GM18870 (cell line): ENCODE measurements around the gene KRTCAP3.
"Not testable (repeated sequence)": the region's sequence is repeated elsewhere in the genome, so short reads cannot be mapped to it uniquely, and the experiment has no call there.

Experiments used
- ATAC-seq: cut with Tn5 transposase; IDR thresholded peaks from one replicate; pipeline ENCODE4 v1.9.1; 2021; ENCODE audit warnings: moderate library complexity; ENCODE audit not compliant: unreplicated experiment

KRTCAP3 gene, protein sequence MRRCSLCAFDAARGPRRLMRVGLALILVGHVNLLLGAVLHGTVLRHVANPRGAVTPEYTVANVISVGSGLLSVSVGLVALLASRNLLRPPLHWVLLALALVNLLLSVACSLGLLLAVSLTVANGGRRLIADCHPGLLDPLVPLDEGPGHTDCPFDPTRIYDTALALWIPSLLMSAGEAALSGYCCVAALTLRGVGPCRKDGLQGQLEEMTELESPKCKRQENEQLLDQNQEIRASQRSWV

DNA sequence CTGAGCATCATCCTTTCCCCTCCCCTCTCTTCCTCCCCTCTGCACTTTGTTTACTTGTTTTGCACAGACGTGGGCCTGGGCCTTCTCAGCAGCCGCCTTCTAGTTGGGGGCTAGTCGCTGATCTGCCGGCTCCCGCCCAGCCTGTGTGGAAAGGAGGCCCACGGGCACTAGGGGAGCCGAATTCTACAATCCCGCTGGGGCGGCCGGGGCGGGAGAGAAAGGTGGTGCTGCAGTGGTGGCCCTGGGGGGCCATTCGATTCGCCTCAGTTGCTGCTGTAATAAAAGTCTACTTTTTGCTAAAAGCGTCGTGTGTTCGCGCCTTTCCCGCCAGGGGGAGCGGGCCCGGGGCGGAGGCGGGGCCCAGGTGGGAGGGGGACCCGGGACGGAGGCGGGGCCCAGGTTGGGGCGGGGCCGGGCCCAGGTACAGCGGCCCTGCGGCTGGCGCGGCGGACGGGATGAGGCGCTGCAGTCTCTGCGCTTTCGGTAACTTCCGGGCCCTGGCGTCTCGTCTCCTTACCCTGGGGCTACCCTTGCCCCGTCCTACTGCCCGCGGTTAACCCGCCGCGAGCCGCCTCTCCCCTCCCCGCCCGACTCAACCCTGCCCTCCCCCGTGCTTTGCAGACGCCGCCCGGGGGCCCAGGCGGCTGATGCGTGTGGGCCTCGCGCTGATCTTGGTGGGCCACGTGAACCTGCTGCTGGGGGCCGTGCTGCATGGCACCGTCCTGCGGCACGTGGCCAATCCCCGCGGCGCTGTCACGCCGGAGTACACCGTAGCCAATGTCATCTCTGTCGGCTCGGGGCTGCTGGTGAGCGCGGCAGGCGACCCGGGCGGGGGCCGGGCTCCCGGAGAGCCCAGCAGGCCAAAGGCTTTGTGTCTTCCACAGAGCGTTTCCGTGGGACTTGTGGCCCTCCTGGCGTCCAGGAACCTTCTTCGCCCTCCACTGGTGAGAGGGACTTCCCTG is at the start of gene KRTCAP3:
TSS of gene KRTCAP3 (plus strand) at position 424 of the 962 bp plus-strand sequence. CDS start at position 456, 32 bp downstream.
- no peak for ATAC-seq

DNA sequence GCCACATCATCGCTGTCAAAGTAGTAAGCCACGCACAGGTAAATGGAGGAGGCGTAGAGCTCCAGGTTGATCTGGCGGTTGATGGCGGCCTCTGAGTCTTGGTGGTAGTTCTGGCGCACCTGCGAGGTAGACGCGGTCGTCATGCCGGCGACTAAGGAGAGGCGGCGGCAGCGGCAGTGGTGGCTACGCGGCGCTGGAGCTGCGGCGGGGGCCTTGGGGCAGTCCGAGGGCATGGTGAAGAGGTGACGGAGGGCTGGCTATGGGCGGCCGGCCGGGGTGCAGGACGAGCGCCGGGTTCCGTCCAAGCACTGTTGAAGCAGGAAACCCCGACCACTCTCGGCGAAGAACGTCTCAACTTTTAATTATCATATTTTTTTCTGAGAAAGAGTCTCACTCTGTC is 49.0 kb upstream of the KRTCAP3 start:
- no peak for ATAC-seq

DNA sequence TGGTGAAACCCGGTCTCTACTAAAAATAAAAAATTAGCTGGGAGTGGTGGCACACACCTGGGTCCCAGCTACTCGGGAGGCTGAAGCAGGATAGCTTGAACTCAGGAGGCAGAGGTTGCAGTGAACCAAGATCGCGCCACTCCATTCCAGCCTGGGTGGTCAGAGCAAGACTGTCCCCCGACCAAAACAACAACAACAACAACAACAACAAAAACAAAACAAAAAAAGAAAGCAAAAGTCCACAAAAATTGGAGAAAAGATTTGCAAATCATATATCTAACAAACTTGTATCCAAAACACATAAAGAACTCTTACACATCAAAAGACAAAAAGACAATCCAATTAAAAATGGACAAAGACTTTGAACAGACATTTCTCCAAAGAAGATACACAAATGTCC is 43.2 kb upstream of the KRTCAP3 start:
- ATAC-seq = no peak

DNA sequence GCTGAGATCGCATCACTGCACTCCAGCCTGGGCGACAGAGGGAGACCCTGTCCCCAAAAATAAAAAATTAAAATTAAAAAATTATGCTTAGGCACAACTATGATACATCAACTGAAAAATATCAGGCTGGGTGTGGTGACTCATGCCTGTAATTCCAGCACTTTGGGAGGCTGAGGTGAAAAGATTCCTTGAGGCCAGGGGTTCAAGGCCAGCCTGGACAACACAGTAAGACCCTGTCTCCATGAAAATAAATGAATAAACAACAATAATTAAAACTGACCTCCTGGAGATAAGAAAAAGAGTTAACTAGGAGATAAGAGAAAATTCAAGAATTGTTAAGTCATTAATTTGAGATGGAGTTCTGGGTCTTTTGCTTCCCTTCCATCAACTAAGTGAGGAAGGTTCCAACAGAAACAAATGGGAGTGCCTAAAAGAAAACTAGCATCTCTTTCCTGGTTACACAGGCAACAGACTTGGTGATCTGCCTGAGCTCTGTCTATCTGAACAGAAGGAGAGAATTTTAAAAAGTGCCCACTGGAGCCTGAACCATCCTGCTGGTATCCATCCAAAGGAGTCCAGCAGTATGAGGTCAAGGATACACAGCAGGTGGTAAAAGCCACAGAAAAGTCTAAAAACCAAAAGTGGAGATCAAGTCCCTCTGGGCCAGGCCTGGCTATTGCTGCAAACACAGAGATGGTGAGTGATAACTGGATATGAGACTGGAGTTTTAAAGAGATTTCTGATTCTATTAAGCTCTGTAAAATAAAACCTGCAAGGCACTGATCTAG is 41.6 kb upstream of the KRTCAP3 start:
- no peak for ATAC-seq

DNA sequence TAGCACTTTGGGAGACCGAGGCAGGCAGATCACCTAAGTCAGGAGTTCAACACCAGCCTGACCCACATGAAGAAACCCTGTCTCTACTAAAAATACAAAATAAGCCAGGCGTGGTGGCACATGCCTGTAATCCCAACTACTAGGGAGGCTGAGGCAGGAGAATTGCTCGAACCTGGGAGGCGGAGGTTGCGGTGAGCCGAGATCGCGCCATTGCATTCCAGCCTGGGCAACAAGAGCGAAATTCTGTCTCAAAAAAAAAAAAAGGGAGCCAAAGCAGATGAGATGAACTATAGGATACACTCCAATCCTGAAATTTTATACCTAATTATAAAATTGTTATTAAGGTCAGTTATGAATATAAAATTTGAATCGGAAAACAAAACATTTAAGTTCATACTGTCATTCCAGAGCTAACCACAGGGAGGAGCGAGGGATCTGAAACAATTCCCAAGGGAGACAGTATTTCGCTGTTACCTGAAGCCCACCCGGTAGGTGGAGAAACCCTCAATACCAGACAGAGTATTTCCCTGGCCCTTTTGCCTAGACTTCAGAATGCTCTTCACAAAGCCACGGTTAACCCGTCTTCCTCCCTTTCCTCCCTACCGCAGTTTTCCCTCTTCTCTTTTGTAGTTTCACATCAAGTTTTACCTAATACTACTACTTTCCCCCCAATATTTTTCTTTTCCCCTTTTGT is 34.2 kb upstream of the KRTCAP3 start:
- ATAC-seq = no peak

DNA sequence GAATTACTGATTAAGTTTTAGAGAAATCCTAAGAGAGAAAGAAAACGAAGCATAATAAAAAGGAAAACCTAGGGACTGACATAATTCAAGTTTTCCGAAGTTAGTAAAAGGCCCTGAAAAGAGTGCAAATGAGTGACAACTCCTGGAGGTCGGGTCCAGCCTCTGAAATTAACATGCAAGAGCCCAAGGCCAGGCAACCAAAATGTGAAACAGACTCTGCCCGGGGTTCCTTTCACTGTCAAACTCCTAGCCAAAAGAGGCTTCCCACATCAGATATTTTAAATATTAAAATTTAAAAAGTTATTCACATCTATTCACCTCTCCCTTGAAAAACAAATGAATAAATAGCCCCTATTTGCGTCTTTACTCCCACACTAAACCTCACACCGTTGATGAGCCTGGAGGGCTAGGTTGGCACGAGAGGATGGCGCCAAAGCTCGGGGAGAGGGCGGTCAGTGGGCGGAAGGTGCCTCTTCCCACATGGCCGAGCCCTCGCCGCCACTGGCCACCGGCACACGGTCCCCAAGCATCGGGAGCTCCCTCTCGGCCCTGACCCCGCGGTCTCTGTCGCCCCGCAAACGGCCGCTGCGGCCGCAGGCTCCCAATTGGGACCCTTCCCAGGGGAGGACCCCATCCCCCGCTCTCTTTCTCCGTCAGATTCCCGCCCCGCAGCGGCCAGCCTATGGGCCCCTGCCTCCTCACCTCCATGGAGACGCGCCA is 33.4 kb upstream of the KRTCAP3 start:
- ATAC-seq = peak; percentile 30

DNA sequence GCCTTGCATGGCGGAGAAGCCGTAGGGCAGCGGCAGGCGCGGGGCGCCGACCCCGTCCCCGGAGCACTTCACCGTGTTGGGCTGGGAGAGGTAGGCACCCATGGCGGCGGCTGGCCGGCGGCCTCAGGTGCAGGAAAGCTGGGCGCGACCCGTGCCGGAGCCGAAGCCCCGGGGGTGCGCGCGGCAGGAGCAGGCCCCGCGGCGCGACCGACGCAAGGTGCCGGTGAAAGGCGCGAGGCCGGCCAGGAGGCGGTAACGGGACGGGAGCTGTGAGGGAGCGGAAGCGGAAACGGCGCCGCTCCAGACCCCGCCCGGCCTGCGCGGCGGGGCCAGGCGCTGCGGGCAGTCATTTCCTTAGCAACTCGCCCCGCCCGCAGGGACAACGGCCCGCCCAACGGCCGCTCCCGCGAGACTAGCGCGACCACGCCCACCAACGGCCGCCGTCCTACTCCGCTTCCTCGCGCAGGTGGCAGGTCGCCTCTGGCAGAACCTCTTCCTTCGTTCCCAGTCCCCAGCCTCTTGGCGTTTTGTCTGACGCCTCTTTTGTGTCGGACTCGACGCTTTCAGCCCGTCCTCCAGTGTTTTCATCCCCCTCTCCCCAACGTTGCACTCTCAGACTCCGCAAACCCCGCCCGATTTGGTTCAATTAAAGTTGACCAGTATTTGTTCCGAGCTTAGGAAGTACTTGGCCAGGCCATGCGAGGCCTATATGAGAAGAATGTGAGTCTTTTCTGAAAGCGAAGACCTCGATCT is 32.7 kb upstream of the KRTCAP3 start, which contains the start of gene PPM1G:
TSS of gene PPM1G (minus strand) at position 271 of the 753 bp plus-strand sequence. CDS start at position 102, 169 bp downstream.
- peak; percentile 58 for ATAC-seq

DNA sequence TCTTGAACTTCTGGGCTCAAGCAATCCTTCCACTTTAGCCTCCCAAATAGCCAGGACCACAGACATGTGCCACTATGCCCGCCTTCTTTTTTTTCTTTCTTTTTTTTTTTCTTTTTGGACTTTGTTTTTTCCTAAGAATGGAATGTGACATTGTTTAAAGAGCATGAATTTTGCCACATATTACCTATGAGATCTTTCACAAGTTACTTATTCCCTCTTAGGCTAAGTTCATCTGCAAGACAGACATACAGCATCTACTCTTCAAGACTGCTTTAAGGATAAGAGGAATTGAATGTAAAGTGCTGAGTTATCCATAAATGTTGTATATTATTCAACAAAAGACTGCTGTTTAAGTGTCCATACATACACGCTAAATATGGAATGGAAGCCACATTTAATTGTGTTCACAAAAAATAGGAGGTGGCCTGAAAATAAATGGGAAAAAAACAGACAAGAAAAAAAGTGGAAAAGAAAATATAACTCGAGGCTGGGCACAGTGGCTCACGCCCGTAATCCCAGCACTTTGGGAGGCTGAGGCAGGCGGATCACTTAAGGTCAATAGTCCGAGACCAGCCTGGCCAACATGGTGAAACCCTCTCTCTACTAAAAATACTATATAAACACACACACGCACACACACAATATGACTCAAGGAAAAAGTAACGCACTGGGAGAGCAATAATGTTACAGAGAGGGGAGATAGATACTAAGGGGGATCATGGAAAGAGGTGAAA is 29.6 kb upstream of the KRTCAP3 start:
- no peak for ATAC-seq

DNA sequence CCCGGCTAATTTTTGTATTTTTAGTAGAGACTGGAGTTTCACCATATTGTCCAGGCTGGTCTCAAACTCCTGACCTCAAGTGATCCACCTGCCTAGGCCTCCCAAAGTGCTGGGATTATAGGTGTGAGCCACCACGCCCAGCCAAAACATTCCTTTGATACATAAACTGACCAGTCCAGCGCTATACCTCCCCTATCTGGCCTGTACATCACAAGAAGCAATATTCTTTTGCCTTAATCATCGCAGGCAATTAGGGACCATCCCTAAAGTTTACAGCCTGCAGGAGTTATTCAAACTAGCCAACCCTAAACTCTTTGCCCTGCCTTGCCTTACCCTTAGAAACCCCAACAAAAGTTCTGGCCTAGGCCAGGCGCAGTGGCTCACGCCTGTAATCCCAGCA is 26.0 kb upstream of the KRTCAP3 start:
- ATAC-seq = no peak

DNA sequence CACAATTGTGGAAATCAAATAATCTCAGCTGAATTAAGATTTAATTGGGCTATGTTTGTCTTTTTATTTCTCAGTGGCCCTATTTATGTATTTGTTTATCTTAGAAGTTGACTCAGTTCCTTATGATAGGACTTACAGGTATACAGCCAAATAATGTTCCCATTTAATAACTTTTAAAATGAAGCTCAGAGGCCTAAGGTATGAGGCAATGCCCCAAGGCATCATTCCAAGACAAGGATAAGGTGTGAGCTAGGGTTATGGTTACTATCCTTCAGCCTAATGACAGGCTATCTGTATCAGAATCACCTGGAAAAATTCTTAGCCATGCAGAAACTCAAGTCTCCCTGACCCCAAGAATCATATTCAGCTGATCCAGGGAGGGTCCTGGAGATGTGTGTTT is 21.2 kb upstream of the KRTCAP3 start:
- no peak for ATAC-seq

DNA sequence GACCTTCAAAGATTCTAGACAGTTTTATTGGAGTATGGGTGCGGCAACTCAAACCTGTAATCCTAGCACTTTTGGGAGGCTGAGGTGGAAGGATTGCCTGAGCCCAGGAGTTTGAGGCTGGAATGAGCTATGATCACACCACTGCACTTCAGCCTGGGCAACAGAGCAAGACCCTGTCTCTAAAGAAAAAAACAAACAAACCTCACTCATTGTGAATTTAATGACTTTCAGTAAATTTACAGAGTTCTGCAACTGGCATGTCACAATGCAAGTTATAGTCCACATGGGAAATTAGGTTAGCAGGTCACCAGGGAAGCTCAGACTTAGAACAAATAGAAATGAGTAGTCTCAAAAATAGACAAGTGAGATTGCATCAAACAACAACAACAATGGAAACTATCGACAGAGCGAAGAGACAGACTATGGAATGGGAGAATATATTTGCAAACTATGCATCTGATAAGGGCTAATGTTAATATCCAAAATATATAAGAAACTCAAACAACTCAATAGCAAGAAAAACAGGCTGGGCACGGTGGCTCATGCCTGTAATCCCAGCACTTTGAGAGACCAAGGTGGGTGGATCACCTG is 20.4 kb upstream of the KRTCAP3 start:
- ATAC-seq = no peak

DNA sequence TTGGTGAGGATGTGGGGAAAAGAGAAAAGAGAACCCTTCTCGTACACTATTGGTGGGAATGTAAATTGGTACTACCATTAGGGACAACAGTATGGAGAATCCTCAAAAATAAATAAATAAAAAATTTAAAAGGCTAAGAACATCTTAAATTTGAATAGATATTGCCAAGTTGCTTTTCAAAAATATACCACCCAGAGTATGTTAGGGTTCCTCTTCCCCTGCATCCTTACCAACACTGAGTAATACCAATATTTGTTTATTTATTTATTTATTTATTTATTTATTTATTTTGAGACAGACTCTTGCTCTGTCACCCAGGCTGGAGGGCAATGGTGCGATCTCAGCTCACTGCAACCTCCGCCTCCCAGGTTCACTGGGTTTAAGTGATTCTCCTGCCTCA is 19.2 kb upstream of the KRTCAP3 start:
- ATAC-seq = no peak

DNA sequence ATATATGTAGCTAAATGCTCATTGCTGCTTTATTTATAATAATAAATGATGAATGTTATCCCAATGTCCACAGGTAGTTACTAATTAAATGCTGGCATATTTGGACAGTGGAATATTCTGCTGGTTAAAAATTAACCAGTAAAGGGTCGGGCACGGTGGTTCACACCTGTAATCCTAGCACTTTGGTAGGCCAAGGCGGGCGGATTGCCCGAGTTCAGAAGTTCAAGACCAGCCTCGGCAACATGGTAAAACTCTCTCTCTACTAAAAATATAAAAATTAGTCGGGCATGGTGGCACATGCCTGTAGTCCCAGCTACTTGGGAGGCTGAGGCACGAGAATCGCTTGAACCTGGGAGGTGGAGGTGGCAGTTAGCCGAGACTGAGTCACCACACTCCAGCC is 17.1 kb upstream of the KRTCAP3 start:
- ATAC-seq = not testable (repeated sequence)

DNA sequence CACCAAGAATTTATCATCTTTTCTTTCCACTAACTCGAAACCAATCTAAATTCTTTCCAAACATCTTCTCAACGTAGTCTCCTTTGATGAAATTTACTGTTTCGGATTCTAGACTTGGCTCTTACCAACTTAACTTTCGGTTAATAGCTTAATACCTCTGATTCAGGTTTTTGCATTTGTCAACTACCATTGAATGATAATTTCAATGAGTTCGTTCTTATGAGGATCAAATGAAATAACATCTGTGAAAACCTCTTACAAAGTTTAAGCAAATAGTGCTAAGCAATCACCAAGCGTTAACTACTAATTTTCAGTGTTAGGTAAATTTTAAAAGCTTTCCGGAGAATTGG is 14.3 kb upstream of the KRTCAP3 start:
- no peak for ATAC-seq

DNA sequence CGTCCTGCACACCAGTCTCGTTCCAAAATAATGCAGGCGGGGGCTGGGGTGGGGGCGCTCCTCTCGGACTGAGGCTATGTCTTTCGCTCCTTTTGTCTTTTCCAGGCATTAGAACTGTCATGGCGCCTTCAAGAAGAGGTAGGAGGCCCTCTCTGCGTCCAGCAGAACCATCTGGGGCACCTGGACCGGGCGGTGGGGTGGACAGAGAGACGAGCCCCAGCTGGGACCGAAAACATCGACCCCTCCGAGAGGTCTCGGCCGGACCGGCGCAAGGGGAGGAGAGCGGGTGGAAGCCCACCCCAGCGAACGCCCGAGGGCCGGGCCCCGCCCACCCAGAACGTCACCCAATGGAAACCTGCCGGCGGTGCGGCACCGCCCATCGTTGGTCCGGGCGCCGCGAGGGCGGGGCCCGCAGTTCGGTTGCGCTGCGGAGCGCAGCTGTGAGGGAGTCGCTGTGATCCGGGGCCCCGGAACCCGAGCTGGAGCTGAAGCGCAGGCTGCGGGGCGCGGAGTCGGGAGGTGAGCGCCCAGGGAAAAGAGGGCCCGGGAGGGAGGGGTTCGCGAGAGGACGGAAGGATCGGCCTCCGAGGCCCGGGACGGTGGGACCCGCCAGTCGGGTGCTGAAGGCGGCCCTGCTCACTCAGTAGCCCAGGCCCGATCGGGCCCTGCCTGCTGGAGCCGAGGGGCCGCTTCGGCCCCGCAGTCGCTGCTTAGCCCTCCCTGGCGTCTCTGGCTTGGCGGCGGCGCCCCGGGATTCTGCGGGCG is 13.8 kb upstream of the KRTCAP3 start, which contains the start of gene NRBP1:
TSS of gene NRBP1 (plus strand) at position 419 of the 765 bp plus-strand sequence. CDS start 4,643 bp downstream, outside the sequence.
- ATAC-seq = peak; percentile 78

DNA sequence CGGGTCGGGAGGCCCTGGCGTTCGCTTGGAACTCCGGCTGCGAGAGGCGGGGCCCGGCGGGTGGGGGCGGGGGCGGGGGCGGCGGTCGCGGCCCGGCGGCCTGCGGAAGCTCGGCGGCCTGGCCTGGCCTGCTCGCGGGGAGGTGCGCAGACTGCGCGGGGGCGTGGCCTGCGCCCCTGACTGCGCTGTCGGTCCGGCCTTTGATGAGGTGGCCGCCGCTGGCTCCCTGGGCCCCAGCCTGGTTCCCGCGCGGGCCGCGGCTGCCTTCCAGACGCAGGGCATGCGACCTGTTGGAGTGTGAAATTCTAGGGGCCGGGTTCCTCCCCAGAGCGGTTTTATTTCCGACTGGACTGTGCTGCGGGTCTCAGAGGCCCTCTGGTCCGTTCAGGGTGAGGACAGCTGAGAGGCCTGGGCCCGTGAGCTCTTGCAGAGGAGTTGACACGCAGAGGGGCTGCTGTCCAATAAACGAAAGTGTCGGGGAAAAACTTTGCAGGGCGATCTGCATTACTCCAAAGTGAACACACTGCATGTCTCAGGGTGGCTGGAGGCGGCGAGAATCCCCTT is 13.1 kb upstream of the KRTCAP3 start:
- peak; percentile 37 for ATAC-seq

DNA sequence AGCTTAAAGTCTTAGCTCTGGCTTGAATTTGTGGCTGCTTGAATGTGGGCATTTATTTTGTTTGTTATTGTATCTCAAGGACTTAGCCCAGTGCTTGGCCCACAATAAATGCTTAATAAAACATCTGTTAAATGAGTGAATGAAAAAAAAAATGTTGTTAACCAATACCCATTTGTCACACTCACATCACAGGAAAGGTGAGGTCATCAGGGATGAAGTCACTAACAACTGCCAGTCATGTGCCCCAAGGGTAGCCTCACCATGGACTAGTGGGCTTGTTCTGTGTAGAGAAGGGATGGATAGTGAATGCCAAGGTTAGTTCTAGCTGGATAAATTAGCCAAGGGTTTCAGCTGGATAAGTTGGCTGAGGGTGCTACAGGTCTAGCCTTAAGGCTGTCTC is 10.8 kb upstream of the KRTCAP3 start:
- ATAC-seq = no peak
